ENCODE data around the gene RNU1-4.
"Not testable (repeated sequence)": the region's sequence is repeated elsewhere in the genome, so short reads cannot be mapped to it uniquely, and the experiment has no call there.

DNA sequence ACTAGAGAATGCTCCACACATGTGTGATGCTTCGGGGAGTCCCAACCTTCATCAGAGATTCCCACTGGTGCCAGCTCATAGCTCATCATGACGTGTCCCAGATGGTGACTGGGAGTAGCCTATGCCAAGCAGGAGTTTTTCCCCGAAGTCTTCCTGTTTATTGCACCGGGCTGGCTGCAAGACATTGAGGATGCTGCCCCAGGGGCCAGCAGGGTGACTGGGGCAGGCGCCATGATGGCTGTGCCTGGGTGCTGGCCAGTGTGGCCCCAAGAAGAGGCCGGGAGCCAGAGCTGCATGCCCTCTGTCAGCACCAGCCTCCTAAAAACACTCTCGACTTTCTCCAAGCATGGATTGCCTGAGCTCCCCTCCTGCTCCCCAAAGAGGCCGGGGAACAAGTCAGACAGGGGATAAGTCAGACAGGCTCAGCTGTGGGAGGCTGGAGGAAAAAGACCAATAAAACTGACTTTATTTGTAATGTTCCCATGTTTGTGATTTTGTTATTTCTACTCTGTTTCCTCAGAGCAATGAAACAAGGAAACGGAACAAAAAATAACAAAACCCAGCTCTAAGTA is 24.0 kb downstream of the RNU1-4 start:
- TF ChIP-seq, protein P1, sequence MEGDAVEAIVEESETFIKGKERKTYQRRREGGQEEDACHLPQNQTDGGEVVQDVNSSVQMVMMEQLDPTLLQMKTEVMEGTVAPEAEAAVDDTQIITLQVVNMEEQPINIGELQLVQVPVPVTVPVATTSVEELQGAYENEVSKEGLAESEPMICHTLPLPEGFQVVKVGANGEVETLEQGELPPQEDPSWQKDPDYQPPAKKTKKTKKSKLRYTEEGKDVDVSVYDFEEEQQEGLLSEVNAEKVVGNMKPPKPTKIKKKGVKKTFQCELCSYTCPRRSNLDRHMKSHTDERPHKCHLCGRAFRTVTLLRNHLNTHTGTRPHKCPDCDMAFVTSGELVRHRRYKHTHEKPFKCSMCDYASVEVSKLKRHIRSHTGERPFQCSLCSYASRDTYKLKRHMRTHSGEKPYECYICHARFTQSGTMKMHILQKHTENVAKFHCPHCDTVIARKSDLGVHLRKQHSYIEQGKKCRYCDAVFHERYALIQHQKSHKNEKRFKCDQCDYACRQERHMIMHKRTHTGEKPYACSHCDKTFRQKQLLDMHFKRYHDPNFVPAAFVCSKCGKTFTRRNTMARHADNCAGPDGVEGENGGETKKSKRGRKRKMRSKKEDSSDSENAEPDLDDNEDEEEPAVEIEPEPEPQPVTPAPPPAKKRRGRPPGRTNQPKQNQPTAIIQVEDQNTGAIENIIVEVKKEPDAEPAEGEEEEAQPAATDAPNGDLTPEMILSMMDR (IDR thresholded peaks at IDR 0.05) = not testable (repeated sequence)
- TF ChIP-seq ZFX (IDR thresholded peaks at IDR 0.05; ENCODE audit: borderline replicate concordance) = not testable (repeated sequence)

Data from 22Rv1 (cell line).